Measurements from ENCODE around the gene SPG7.

DNA sequence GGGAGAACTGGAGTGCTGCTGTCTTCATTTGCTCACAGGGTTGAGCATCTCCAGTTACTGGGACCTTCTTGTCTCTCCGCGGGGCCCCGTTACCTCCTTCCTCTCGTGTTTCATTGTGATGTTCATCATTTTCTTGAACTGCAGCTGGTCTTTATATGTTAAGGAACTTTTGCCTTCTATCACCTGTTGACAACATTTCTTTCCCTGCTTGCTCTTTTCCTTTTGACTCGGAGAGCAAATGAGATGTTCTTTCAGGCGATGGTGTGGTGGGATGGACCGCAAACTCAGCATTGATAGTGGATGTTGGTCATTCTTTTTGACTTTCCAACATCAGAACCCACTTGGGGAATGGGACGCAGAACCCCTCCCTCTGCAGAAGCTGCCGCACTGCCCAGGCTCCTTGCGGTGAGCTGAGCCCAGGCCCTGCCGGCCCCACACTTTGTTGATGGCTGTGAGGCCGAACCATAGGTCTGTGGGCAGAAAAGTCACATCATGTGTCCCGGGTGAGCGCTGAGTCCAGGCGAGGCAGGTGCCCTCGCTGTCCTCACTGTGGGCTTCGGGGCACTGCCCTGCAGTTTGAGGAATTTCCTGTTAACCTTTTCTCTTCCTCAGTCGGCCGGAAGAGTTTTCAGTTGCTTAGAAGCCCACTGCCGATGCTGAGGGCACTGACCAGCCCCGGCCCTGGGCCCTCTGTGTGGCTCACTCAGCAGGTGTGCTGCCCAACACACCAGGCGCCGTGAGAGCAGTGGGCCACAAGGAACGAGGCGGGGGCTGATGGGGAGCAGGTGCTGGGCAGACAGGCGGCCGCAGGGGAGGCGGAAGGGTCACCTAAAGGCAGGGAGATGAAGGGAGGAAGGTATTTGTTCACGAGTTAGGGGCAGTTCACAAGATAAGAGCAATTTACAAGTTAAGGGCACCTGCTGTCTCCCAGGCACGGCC is 59.7 kb downstream of the SPG7 start:
- TF ChIP-seq CTCF (IDR thresholded peaks at IDR 0.05; ENCODE audit: low read depth, low read length, missing input control) (no peak), MAX (IDR thresholded peaks at IDR 0.05) (no peak), TAF1 (conservative IDR thresholded peaks at IDR 0.05) (no peak), RAD21 (IDR thresholded peaks at IDR 0.05) (no peak), EGR1 (IDR thresholded peaks at IDR 0.05; ENCODE audit: low read depth in 2 of 2) (no peak), GABPA (IDR thresholded peaks at IDR 0.05 in 1 of 2, conservative IDR thresholded peaks at IDR 0.05 in 1 of 2) (no peak), YY1 (IDR thresholded peaks at IDR 0.05) (no peak), FOXA1 (IDR thresholded peaks at IDR 0.05) (no peak), ZBTB33 (IDR thresholded peaks at IDR 0.05) (no peak)
- TF ChIP-seq, protein P1, sequence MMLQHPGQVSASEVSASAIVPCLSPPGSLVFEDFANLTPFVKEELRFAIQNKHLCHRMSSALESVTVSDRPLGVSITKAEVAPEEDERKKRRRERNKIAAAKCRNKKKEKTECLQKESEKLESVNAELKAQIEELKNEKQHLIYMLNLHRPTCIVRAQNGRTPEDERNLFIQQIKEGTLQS (IDR thresholded peaks at IDR 0.05): no peak
- TF ChIP-seq, protein P2, sequence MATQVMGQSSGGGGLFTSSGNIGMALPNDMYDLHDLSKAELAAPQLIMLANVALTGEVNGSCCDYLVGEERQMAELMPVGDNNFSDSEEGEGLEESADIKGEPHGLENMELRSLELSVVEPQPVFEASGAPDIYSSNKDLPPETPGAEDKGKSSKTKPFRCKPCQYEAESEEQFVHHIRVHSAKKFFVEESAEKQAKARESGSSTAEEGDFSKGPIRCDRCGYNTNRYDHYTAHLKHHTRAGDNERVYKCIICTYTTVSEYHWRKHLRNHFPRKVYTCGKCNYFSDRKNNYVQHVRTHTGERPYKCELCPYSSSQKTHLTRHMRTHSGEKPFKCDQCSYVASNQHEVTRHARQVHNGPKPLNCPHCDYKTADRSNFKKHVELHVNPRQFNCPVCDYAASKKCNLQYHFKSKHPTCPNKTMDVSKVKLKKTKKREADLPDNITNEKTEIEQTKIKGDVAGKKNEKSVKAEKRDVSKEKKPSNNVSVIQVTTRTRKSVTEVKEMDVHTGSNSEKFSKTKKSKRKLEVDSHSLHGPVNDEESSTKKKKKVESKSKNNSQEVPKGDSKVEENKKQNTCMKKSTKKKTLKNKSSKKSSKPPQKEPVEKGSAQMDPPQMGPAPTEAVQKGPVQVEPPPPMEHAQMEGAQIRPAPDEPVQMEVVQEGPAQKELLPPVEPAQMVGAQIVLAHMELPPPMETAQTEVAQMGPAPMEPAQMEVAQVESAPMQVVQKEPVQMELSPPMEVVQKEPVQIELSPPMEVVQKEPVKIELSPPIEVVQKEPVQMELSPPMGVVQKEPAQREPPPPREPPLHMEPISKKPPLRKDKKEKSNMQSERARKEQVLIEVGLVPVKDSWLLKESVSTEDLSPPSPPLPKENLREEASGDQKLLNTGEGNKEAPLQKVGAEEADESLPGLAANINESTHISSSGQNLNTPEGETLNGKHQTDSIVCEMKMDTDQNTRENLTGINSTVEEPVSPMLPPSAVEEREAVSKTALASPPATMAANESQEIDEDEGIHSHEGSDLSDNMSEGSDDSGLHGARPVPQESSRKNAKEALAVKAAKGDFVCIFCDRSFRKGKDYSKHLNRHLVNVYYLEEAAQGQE (IDR thresholded peaks at IDR 0.05): no peak
